Measurements from ENCODE around the gene XG.
"Not testable (repeated sequence)": the region's sequence is repeated elsewhere in the genome, so short reads cannot be mapped to it uniquely, and the experiment has no call there.

Gene XG, protein sequence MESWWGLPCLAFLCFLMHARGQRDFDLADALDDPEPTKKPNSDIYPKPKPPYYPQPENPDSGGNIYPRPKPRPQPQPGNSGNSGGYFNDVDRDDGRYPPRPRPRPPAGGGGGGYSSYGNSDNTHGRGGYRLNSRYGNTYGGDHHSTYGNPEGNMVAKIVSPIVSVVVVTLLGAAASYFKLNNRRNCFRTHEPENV

DNA sequence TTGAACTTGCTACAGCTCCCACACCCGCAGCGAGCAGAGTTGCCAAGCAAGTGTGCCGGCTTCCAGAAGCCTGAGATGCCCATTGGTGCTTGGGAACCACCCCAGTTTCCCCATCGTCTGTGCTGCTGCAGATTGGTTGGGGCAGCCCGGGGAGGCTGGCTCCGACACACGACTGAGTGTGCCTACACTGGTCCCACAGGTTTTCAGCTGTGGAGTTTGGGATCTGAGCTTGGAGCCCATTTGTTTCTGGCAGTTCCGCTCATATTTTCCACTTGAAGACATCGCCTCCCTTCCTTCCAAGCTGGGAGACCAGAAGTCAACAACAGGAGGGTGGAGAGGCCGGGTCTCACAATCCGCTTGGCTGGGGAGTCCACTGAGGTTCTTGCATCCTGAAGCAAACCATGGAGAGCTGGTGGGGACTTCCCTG is at the start of gene XG:
TSS of gene XG (plus strand) at position 167 of the 427 bp plus-strand sequence. CDS start at position 402, 235 bp downstream.
- DNase-seq: not testable (repeated sequence)

DNA sequence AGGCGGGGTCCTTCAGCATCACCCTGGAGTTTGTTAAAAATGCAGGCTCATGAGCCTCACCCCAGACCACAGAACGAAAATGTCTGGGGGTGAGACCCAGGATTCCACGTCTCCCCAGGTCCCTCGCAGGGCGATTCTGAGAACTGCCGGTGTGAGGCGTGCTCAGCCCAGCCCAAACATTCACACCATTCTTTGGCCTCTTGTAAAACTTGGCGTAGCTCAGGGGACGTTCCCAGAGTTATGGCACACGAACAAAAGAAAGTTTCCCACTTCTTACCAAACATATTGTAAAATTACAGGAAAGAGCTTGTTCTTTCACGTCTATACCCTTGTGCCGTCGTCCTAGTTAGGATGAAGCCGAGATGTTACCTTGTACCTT is 47.9 kb upstream of the XG start:
- DNase-seq: no peak

DNA sequence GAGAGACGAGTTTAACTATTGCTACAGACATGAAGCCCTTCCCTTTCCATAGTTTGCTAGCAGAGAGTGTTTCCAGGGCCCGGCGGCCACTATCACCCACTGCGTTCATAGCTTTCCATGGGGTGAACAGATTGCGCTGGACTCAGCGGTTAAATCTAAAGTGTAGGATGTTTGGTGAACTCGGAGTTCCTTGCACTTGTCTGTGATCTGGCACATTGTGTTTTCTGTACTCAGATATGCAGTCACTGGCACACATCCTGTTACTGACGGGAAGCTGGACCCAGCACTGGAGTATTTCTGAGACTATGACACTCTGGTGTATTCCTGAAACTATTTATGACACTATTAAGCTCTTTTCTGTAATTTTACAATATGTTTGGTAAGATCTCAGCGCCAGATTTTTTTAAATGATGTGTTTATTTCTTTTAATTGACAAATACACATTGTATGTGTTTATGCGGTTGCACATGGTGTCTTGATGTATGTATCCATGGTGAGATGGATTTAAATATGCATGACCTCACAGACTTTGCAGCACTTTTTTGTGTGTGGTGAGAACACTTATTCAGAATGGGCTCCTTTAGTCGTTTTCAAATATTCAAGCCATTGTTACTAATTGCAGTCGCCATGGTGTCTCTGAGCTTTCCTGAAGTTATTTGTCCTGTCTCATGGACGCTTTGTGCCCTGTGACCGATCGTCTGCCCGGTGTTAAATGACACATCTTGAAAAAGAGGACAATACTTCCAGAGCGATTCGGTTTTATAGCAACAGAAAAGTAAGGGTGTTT is 46.6 kb upstream of the XG start:
- DNase-seq: no peak

DNA sequence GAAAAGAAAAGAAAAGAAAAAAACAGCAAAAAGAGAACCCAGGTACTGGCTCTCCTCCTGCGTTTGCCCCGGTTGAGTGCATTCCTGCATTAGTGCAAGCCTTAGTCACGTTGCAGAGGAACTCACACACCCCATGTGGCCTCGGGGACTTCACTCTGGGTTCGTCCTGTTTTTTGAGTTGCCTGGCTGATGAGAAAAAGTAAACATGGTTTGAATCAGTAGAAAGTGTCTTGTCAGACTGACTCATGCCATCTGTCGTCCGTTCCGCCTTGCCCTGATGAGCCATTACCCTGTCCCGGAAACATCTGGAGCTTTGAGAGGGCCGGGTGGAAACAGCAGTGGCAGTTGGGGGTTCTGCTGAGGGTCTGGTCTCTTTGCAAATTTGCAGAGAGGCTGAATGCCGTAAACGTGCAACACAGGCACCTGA is 44.5 kb upstream of the XG start:
- peak; percentile 52 for DNase-seq

DNA sequence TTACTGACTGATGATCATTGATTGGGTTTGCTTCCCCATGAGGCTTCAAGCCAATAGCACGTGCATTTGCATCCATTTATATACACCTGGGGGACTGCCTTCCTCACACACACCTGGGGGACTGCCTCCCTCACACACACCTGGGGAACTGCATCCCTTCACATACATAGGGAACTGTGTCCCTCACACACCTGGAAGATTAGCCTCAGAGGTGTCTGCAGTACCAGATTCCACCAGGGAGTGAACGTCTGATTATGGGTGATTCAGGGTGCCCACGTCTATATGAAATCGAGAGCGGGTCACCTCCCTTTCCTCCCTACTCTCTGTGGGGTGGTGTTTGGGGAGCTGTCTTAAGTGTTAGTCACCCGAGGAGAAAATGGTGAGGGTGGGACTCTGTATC is 43.8 kb upstream of the XG start:
- no peak for DNase-seq

DNA sequence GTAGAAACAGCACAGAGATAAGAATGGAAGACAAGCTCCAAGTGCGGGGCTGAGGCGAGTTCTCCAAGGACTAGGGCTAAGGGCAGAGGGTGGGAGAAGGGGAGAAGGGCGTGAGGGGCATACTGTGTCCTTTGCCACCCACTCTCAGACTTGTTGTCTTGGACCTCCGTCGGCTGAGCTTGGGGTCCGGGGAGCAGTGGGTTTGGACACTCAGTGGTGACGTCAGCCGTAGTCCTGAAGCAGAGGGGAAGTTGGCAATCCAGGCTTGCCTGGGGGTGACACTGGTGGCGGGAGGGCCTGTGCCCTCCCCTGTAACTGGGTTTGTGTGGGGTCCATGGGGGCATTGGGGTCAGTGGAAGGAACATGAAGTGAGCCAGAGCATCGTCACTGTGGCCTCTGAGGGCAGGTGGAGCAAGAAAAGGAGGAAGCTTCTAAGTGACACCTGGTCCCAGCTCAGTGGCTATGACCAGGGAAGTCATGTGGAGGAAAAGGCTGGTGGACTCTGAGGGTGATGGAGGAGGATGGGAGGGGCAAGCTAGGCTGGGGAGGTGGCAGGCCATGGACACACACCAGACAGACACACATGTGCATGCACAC is 43.1 kb upstream of the XG start:
- no peak for DNase-seq

DNA sequence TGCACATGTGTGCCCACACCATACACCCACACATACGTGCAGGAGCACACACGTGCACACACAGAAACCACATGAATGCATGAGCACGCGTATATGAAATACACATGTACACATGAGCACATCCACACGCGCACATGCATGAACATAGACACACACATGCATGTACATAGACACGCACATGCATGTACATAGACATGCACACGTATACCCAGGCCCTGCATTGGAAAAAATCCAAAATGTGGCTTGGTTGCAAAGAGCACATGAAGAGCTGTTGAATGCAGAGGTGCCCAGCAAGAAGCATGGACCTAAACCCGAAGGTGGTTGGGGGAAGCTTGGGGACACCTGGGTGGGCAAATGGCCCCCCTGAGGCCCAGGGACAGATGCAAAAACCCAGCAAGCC is 42.3 kb upstream of the XG start:
- no peak for DNase-seq

DNA sequence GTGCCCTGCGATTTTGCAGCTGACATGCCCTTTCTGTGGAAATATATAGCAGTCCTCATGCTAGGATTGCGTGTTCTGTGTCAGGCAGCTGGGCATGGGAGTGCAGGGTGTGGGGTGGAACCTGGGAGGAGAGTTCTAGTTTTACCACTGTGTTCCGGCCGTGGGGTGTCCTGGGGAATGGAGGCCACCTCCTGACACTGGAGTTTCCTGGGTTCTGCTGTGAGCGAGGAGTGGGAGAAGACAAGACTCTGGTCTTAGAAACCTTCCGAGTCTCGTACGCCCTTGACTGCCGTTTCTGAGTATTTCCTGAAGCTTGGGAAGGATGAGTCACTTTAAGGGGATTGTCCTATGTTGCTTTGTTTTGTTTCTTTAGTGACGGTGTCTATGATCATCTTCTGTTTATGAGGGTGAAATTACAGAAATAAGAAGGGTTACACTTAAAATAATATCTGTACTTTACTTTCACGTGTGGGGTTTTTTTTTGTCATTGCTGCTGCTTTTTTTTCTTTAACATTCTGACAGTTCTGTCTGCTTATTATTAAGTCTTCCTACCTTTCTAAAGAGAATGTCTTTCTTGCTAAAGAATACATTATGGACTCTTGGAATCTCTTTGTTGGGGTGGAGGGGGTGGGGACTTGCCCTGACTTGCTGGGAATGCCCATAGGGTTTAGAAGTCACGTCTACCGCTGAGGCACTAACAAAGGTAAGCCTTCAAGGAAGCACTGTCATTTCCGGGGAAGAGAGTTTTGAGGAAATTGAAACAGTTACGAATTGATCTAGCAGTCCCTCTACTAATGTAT is 41.6 kb upstream of the XG start:
- peak; percentile 54 for DNase-seq

DNA sequence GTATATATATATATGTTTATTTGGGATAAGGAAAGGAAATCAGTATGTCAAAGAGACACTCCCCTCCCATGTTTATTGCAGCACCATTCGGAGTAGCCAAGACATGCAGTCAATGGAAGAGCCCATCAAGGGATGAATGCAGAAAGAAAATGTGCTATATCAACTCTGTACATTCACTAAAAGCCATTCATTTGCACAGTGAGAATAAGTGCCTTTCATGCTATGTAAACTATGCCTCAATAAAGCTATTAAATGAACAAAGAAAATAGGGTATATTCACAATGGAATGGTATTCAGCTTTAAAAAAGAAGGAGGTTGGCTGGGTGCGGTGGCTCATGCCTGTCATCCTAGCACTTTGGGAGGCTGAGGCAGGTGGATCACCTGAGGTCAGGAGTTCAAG is 40.4 kb upstream of the XG start:
- no peak for DNase-seq

DNA sequence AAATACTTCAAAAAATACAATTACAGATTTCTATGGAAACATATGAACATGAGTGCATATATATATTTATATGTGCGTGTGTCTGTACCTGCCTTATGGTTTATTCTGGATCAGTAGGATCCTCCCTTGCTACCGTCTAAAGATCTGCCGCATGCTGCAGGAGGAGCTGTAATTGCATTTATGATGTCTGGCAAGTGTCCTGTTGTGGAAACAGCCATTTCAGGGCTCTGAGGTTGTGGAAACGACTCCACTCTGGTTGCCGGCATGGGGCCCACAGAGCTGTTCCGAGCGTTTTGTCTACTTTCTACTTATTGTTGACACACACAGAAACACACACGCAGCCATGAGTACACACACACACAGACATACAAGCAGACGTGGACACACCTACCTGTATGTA is 39.4 kb upstream of the XG start:
- DNase-seq: no peak

DNA sequence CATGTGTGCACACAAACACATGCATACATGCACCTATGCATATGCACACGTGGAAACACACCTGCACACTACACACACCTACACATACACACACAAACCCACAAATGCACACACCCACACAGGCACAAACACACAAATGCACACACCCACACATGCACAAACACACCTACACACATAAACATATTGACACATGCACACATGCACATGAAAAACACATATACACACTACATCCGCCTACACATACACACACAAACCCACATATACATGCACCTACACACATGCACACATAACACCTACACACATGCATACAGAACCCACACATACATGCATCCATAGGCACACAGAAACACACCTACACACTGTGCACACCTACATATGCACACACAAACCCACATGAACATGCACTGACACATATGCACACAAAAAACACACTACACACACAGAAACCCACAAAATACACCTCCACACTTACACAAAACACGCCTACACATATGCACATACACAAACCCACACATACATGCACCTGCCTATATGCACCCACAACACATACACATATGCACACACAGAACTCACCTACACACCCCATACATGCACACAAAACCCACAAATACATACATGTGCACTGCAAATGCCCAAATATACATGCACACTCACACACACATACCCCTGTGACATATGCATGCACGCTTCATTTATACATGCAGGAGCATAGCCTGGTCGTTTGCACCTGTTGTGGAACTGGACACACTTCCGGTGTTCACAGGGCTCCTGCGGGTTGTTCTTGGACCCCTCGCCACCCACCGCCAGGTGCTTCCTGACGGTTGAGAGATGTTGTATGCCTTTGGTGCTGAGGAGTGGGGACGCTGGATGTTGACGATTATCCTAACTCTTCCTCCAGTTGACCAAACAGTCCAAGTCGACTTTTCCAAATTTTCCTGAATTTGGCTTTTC is 38.7 kb upstream of the XG start:
- no peak for DNase-seq

DNA sequence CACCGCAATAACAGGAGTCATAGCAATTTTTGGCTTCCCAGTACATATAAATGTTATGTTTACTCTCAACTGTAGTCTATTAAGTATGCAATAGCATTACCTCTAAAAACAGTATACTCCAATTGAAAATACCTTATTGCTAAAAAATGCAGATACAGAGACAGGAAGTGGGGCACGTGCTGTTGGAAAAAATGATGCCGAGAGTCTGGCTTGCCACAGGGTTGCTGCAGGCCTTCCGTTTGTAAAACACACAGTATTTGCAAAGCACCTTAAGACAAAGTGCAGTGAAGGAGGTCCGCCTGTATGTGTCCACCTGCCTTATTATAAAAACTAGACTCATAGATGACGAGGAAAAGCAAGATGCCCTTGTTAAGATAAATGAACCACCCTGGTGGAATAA is 37.3 kb upstream of the XG start:
- no peak for DNase-seq

DNA sequence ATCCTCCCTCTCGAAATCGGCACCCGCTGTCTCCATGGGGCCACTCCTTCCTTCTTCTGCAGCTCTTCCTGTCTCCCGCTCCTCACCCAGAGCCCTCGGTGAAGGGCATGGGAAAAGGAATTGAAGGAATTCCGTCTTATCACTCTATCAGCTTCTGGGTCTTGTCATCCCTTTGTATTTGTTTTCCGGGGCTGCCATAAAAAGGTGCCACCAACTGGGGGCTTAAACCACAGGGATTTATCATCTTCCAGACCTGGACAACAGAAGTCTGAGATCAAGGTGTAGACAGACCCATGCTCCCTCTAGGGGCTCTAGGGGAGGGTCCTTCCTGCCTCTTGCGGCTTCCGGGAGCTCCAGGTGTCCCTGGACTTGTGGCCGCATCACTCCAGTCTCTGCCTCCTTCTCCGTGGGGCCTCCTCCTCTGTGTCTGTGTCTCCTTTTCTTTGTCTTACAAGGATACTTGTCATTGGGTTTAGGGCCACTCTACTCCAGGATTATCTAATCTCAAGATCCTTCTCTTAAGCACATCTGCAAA is 36.7 kb upstream of the XG start:
- DNase-seq: no peak

DNA sequence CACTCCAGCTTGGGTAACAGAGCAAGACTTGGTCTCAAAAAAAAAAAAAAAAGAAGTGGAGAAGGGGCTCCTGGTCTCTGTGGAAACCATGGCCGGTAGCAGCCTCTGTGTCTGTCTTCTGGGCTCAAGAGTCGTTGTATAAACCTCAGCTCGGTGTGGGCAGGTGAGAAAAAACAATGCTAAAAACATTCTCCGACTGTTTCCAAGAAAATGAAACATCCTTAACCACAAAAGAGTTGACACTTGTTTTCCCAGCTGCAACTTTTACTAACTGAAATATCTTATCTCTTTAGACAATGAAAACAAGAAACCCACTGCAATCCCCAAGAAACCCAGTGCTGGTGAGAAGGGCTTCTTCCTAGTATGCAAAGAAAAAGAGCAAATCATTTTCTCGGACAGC is 34.5 kb upstream of the XG start:
- no peak for DNase-seq

DNA sequence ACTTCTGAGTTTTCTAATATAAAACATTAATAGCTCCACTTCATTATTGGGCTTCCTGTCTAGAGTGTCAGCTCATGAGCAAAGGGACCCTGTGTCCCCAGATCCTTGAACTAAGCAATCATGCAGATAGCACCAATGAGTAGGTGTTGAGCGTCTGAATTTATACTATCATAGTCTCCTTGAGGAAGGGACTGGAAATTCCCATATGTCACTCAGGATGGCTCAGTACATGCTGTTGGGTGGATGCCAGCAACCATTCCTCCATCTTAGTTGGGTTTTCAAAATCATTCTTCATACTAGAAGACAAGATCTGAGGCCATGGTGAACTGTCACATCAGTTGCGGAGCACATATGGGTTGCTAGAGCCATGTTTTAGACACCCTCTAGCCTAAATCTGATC is 33.0 kb upstream of the XG start:
- no peak for DNase-seq

DNA sequence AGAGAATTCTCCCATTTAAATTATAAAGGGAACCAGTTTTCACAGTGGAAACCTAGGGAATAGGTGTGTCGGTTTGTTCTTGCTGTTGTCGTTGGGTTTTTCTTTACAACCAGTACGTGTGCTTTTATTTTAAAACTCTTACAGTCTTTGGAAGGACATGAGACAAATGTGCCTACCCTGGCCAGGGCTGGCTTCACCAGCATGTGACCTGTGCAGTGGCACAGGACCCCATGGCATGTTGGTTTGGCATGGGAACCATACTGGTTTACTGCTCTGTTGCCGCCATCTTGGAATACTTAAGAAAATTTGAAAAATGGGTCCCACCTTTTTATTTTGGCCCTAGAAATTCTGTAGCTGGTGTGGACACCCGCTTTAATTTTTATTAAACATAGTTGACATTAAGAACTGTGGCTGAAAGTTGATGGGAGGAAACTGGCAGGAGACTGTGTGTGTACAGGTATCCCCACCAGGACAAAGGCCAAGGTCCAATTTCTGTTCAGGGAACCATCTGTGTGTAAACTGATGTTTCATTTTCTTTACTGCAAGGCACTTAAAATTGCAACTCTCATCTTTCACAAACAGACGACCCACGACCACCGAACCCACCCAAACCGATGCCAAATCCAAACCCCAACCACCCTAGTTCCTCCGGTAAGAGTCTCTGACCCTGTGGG is 31.9 kb upstream of the XG start:
- DNase-seq: no peak

DNA sequence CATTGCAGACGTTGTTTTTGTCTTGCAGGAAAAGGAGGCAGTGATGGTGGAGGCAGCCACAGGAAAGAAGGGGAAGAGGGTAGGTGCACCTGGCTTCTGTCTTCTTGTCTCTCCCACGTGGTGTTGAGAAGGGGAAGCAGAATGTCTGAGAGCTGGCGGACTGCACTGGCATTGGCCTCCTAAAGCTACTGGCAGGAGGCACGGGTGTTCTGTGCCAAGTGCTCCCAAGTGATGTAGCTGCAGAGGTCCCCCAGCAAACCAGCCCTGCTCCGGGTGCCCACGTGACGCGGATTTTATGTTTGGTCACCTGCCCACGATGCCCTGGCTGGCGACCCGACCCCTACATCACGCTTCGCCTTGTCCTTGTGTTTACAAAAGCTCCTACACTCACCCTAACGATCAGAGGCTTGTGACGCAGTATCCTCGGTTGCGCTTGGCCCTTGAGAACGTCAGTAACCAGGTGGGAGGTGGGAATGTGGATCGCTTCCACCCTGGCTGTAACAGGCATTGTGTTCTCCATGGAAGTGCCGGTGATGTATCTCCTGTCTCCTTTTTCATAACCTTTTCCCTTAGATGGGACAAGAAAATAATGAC is 28.5 kb upstream of the XG start:
- no peak for DNase-seq

DNA sequence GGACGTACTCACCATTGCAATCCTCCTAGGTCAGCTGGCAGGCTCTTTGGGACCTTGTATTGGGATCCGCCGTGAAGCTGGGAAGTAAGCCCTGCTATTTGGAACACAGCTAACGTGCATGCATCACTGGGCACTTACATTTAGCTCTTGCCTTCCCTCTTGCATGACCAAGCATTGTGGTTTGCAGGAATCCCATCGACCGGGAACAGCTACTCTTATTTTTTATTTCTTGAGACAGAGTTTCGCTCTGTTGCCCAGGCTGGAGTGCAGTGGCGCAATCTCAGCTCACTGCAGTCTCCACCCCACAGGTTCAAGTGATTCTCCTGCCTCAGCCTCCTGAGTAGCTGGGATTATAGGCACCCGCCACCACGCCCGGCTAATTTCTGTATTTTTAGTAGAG is 24.6 kb upstream of the XG start:
- not testable (repeated sequence) for DNase-seq

DNA sequence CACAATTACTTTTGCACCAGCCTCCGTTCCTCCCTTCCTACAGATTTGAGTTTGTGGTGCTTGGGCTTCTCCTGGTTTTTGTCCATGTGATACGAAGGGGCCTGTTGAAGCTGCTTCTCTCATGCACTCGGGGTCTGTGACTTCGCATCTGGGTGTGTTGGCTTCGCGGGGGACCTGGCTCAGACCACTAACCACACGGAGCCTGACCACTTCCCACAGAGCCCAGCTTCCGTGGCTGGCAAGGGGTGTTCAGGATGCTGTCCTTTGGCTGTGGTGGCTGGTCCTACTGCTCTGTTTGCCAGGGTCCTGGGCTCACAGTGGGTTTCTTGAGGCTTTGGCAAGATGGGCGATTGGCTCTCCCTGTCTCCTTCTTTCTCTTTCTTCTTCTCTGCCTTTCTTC is 19.8 kb upstream of the XG start:
- DNase-seq: no peak

DNA sequence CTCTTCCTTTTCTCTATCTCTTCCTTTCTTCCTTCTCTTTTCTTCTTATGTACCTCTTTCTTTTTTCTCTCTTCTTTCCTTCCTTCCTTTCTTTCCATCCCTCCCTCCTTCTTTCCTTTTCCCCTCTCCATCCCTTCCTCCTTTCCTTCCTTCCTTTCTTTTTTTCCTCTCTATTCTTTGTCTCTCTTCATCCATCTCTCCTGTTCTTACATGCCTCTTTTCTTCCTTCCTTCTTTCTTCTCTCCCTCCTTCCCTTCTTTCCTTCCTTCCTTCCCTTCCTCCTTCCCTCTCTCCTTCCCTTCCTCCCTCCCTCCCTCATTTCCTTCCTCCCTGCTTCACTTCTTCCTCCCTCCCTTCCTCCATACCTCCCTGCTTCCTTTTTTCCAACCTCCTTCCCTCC is 19.2 kb upstream of the XG start:
- DNase-seq: no peak

DNA sequence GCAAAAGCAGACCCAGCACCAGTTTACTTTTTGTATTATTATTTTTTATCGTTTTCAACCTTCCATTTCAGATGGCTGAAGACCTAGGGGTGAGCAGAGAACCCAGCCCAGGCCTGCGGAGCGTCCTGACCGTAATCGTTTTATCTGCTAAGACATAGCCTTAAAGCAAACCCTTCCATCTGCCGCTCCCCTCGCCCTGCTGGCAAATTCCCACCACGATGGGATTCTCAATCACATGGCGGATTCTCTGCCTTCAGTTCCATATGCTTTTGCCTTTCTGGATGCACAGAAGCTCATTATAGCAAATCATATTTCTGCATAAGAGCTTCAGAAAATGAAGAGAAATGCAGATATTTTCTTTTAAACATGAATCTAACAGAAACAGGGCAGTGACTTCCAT is 18.6 kb upstream of the XG start:
- no peak for DNase-seq

All from CD4-positive, alpha-beta T cell treated with Interleukin-12 subunit alpha and Interleukin-12 subunit beta, for 1 hour (primary cell).